ENCODE measurements around the gene LRP8. TPM values are rescaled to one million over a fixed set of nuclear protein-coding genes. Genes with fewer than 3 reads are reported as not detected.

LRP8 gene
- total and polyA plus RNA-seq, 2 of the 13 experiments (the other 11 are each of a cell fraction or from before 2014, with no cell fraction given) = 17.3 to 17.4 TPM

GRCh38 chr1:53196017-53196484 lies 131.8 kb downstream of the LRP8 start (continued):
- TF ChIP-seq GATAD1 (CRISPR knock-in tag; IDR thresholded peaks at IDR 0.05) = no peak
- no peak for TF ChIP-seq RARG (CRISPR knock-in tag; IDR thresholded peaks at IDR 0.05; ENCODE audit: low read depth)
- no peak for TF ChIP-seq FOXK1 (CRISPR knock-in tag; IDR thresholded peaks at IDR 0.05; ENCODE audit: borderline replicate concordance, low read depth)
- peak; percentile 46 for TF ChIP-seq KDM6A (CRISPR knock-in tag; IDR thresholded peaks at IDR 0.05; ENCODE audit: low read depth)
- TF ChIP-seq BCL6 (CRISPR knock-in tag; IDR thresholded peaks at IDR 0.05) = no peak
- TF ChIP-seq FOXP4 (CRISPR knock-in tag; IDR thresholded peaks at IDR 0.05) = no peak; the same call in 1 of the 2 replicates
- TF ChIP-seq, protein P1, sequence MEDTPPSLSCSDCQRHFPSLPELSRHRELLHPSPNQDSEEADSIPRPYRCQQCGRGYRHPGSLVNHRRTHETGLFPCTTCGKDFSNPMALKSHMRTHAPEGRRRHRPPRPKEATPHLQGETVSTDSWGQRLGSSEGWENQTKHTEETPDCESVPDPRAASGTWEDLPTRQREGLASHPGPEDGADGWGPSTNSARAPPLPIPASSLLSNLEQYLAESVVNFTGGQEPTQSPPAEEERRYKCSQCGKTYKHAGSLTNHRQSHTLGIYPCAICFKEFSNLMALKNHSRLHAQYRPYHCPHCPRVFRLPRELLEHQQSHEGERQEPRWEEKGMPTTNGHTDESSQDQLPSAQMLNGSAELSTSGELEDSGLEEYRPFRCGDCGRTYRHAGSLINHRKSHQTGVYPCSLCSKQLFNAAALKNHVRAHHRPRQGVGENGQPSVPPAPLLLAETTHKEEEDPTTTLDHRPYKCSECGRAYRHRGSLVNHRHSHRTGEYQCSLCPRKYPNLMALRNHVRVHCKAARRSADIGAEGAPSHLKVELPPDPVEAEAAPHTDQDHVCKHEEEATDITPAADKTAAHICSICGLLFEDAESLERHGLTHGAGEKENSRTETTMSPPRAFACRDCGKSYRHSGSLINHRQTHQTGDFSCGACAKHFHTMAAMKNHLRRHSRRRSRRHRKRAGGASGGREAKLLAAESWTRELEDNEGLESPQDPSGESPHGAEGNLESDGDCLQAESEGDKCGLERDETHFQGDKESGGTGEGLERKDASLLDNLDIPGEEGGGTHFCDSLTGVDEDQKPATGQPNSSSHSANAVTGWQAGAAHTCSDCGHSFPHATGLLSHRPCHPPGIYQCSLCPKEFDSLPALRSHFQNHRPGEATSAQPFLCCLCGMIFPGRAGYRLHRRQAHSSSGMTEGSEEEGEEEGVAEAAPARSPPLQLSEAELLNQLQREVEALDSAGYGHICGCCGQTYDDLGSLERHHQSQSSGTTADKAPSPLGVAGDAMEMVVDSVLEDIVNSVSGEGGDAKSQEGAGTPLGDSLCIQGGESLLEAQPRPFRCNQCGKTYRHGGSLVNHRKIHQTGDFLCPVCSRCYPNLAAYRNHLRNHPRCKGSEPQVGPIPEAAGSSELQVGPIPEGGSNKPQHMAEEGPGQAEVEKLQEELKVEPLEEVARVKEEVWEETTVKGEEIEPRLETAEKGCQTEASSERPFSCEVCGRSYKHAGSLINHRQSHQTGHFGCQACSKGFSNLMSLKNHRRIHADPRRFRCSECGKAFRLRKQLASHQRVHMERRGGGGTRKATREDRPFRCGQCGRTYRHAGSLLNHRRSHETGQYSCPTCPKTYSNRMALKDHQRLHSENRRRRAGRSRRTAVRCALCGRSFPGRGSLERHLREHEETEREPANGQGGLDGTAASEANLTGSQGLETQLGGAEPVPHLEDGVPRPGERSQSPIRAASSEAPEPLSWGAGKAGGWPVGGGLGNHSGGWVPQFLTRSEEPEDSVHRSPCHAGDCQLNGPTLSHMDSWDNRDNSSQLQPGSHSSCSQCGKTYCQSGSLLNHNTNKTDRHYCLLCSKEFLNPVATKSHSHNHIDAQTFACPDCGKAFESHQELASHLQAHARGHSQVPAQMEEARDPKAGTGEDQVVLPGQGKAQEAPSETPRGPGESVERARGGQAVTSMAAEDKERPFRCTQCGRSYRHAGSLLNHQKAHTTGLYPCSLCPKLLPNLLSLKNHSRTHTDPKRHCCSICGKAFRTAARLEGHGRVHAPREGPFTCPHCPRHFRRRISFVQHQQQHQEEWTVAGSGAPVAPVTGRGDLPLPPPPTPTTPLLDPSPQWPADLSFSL (CRISPR knock-in tag; IDR thresholded peaks at IDR 0.05) = no peak
- TF ChIP-seq ZMYM4 (CRISPR knock-in tag; IDR thresholded peaks at IDR 0.05) = no peak
- TF ChIP-seq ZBTB3 (CRISPR knock-in tag; IDR thresholded peaks at IDR 0.05; ENCODE audit: borderline replicate concordance, low read depth) = 0 out of 2 replicates have a peak, but pooled peaks have one; percentile 15
- no peak; the same call in 1 of the 2 replicates for TF ChIP-seq SMAD3 (CRISPR knock-in tag; IDR thresholded peaks at IDR 0.05)
- TF ChIP-seq, protein P2, sequence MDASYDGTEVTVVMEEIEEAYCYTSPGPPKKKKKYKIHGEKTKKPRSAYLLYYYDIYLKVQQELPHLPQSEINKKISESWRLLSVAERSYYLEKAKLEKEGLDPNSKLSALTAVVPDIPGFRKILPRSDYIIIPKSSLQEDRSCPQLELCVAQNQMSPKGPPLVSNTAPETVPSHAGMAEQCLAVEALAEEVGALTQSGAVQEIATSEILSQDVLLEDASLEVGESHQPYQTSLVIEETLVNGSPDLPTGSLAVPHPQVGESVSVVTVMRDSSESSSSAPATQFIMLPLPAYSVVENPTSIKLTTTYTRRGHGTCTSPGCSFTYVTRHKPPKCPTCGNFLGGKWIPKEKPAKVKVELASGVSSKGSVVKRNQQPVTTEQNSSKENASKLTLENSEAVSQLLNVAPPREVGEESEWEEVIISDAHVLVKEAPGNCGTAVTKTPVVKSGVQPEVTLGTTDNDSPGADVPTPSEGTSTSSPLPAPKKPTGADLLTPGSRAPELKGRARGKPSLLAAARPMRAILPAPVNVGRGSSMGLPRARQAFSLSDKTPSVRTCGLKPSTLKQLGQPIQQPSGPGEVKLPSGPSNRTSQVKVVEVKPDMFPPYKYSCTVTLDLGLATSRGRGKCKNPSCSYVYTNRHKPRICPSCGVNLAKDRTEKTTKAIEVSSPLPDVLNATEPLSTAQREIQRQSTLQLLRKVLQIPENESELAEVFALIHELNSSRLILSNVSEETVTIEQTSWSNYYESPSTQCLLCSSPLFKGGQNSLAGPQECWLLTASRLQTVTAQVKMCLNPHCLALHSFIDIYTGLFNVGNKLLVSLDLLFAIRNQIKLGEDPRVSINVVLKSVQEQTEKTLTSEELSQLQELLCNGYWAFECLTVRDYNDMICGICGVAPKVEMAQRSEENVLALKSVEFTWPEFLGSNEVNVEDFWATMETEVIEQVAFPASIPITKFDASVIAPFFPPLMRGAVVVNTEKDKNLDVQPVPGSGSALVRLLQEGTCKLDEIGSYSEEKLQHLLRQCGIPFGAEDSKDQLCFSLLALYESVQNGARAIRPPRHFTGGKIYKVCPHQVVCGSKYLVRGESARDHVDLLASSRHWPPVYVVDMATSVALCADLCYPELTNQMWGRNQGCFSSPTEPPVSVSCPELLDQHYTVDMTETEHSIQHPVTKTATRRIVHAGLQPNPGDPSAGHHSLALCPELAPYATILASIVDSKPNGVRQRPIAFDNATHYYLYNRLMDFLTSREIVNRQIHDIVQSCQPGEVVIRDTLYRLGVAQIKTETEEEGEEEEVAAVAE (CRISPR knock-in tag; IDR thresholded peaks at IDR 0.05; ENCODE audit: borderline replicate concordance) = no peak
- peak; percentile 26; the same call in 1 of the 2 replicates for TF ChIP-seq JUN (CRISPR knock-in tag; IDR thresholded peaks at IDR 0.05)
- TF ChIP-seq ZNF724P (CRISPR knock-in tag; IDR thresholded peaks at IDR 0.05; ENCODE audit: borderline replicate concordance) = no peak
- TF ChIP-seq, protein P3, sequence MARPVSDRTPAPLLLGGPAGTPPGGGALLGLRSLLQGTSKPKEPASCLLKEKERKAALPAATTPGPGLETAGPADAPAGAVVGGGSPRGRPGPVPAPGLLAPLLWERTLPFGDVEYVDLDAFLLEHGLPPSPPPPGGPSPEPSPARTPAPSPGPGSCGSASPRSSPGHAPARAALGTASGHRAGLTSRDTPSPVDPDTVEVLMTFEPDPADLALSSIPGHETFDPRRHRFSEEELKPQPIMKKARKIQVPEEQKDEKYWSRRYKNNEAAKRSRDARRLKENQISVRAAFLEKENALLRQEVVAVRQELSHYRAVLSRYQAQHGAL (CRISPR knock-in tag; IDR thresholded peaks at IDR 0.05; ENCODE audit: not compliant biosample characterization) = no peak
- TF ChIP-seq MXD4 (CRISPR knock-in tag; IDR thresholded peaks at IDR 0.05) = no peak
- TF ChIP-seq SMARCE1 (IDR thresholded peaks at IDR 0.05; ENCODE audit: borderline replicate concordance) = no peak
- no peak for TF ChIP-seq ZMAT3 (CRISPR knock-in tag; conservative IDR thresholded peaks at IDR 0.05)
